Endothelial cell of umbilical vein (primary cell): ENCODE data around the gene SYT2. TPM values are rescaled to one million over a fixed set of nuclear protein-coding genes. Genes with fewer than 3 reads are reported as not detected.
A peak's percentile ranks its signal among the peaks of the same experiment; 100 is the strongest.

ENCODE experiments used
- BruUV-seq: library from RNA; stranded (reverse); fragments of 400-500 nt; replicated peaks from 2 replicates; lab custom pipeline; 2021; lab: Mats Ljungman, UMichigan
- CTCF ChIA-PET: fragments of 300-600, 350-600 bp; sonication (Branson Sonifier 250); formaldehyde crosslinking; loops from one replicate; lab custom pipeline; 2021; ENCODE audit warnings: antibody characterized with exemption, inconsistent platforms; lab: Charles Lee
- POLR2A ChIA-PET: fragments of 300-600, 350-600 bp; sonication (Branson Sonifier 250); formaldehyde crosslinking; loops from one replicate; lab custom pipeline; 2021; ENCODE audit warnings: antibody characterized with exemption, inconsistent platforms; lab: Charles Lee
- DNase-seq: peaks from one replicate; pipeline ENCODE4 v3.0.0-alpha.2; 2011; ENCODE audit warnings: low read depth, low spot score
- FAIRE-seq: peaks from 2 replicates; lab custom pipeline; 2011; peaks lifted over from hg19 to GRCh38; lab: Jason Lieb, UNC
- H2AFZ ChIP-seq: 2 replicates; pipeline ENCODE4 v1.6.0; 2012; ENCODE audit warnings: low read depth, low read length, control low read depth, inconsistent platforms
- H3K27ac ChIP-seq: 2 replicates; pipeline ENCODE4 v1.5.1; 2011; ENCODE audit warnings: low read depth, mild to moderate bottlenecking, control low read depth, low read length, moderate library complexity; ENCODE audit not compliant: insufficient read depth
- H3K27me3 ChIP-seq, 2 experiments: 2 replicates each; pipeline versions ENCODE4 v1.6.0 to v1.6.1; 2011; ENCODE audit warnings: low read length in 2 of 2, mixed read lengths in 1 of 2; ENCODE audit not compliant: control insufficient read depth in 2 of 2, insufficient read depth in 2 of 2
- H3K36me3 ChIP-seq, 2 experiments: 2 replicates in 1 of 2; 3 replicates in 1 of 2; pipeline ENCODE4 v1.5.1; 2011; ENCODE audit warnings: low read length in 2 of 2, mild to moderate bottlenecking in 1 of 2, moderate library complexity in 1 of 2; ENCODE audit not compliant: control insufficient read depth in 2 of 2, insufficient read depth in 2 of 2; ENCODE audit errors: extremely low read depth in 1 of 2
- H3K4me1 ChIP-seq: 3 replicates; pipeline ENCODE4 v1.5.1; 2011; ENCODE audit warnings: mild to moderate bottlenecking, low read length; ENCODE audit not compliant: control insufficient read depth, insufficient read depth; ENCODE audit errors: extremely low read depth
- H3K4me2 ChIP-seq: 2 replicates; pipeline ENCODE4 v1.6.1; 2011; ENCODE audit warnings: low read length, control low read depth, mixed read lengths; ENCODE audit not compliant: insufficient read depth
- H3K4me3 ChIP-seq, 3 experiments: fragments of 200-600 bp in 1 of 3; sonication (generic), shearing (Covaris generic) in 1 of 3; replicated peaks in 1 of 3; 2 replicates each; pipeline ENCODE4 v1.5.1; 2011 to 2016; ENCODE audit warnings: control low read depth in 3 of 3, low read length in 3 of 3, mild to moderate bottlenecking in 2 of 3, inconsistent platforms in 1 of 3, low read depth in 1 of 3, moderate library complexity in 1 of 3; ENCODE audit not compliant: insufficient read depth in 1 of 3
- H3K79me2 ChIP-seq: 2 replicates; pipeline ENCODE4 v1.6.0; 2012; ENCODE audit warnings: low read length, inconsistent platforms; ENCODE audit not compliant: control insufficient read depth, insufficient read depth
- H3K9ac ChIP-seq: replicated peaks from 2 replicates; pipeline ENCODE3; 2011; ENCODE audit warnings: low read length, control low read depth; ENCODE audit not compliant: insufficient read depth; ENCODE audit errors: extremely low read depth
- H3K9me1 ChIP-seq: replicated peaks from 3 replicates; pipeline ENCODE4 v1.6.0; 2011; ENCODE audit warnings: mild to moderate bottlenecking, low read length; ENCODE audit not compliant: control insufficient read depth, insufficient read depth; ENCODE audit errors: extremely low read depth
- H3K9me3 ChIP-seq: replicated peaks from 2 replicates; pipeline ENCODE4 v1.5.1; 2012; ENCODE audit warnings: low read length, inconsistent platforms; ENCODE audit not compliant: control insufficient read depth, insufficient read depth
- H4K20me1 ChIP-seq: replicated peaks from 2 replicates; pipeline ENCODE3; 2011; ENCODE audit warnings: mild to moderate bottlenecking, low read length; ENCODE audit not compliant: control insufficient read depth, insufficient read depth; ENCODE audit errors: extremely low read depth
- EZH2 ChIP-seq: IDR thresholded peaks from 2 replicates; pipeline ENCODE4 v1.6.1; 2012; ENCODE audit warnings: borderline replicate concordance, low read depth, mild to moderate bottlenecking, moderate library complexity, low read length, inconsistent platforms; ENCODE audit not compliant: severe bottlenecking
- FOS ChIP-seq: IDR thresholded peaks from 2 replicates; pipeline ENCODE4 v1.6.1; 2011; ENCODE audit warnings: mild to moderate bottlenecking, low read length, moderate library complexity, borderline replicate concordance; ENCODE audit not compliant: insufficient read depth
- GATA2 ChIP-seq: IDR thresholded peaks from 2 replicates; pipeline ENCODE4 v1.7.0; 2011; ENCODE audit warnings: low read depth, mild to moderate bottlenecking, moderate library complexity, mixed read lengths, low read length; ENCODE audit not compliant: insufficient read length, insufficient read depth
- JUN ChIP-seq: IDR thresholded peaks from 2 replicates; pipeline ENCODE4 v1.6.1; 2011; ENCODE audit warnings: borderline replicate concordance, low read depth; ENCODE audit not compliant: insufficient read length, insufficient read depth
- MAX ChIP-seq: IDR thresholded peaks from 2 replicates; pipeline ENCODE4 v1.6.1; 2011; ENCODE audit not compliant: insufficient read depth, insufficient read length
- MYC ChIP-seq: IDR thresholded peaks from one replicate; pipeline ENCODE4 v1.6.1; 2011; ENCODE audit warnings: mild to moderate bottlenecking, low read depth, low read length
- POLR2A ChIP-seq: IDR thresholded peaks from 2 replicates; pipeline ENCODE4 v1.6.1; 2012; ENCODE audit warnings: low read depth, mild to moderate bottlenecking, control low read depth, low read length
- POLR2AphosphoS5 ChIP-seq: IDR thresholded peaks from 2 replicates; pipeline ENCODE4 v1.6.1; 2012; ENCODE audit warnings: low read depth, mild to moderate bottlenecking, control low read depth, low read length, moderate library complexity; ENCODE audit not compliant: insufficient read depth
- dilution Hi-C: fragments of 300-500 bp; cut with MboI; formaldehyde crosslinking; loops from one replicate; pipeline ENCODE4 v1.15.0; 2019; ENCODE audit warnings: low sequenced_read_pairs; ENCODE audit not compliant: extremely low pct_ligation_motif_present
- intact Hi-C: fragments of 100-400 bp; cut with micrococcal nuclease; formaldehyde crosslinking; loops from one replicate; pipeline ENCODE4 v1.10.0; 2022
- polyA plus RNA-seq, 4 experiments: library from polyadenylated mRNA; depleted of rRNA in 3 of 4; stranded (reverse) in 3 of 4; unstranded in 1 of 4; fragments of >200 nt; gene quantifications; 2 replicates each; pipeline versions ENCODE4 v1.2.1 to v1.2.3, GENCODE V29; 2011 to 2012; ENCODE audit warnings: missing spikeins in 1 of 4
- total RNA-seq: library from RNA; stranded (reverse); gene quantifications from 2 replicates; pipeline ENCODE4 v1.2.3, GENCODE V29; 2021
- TF ChIP-seq, protein P1 (sequence below), 2 donors: IDR thresholded peaks; 1 replicate in 1 of 2; 2 replicates in 1 of 2; pipeline ENCODE4 v1.5.1; 2011; ENCODE audit warnings: low read length in 2 of 2, mild to moderate bottlenecking in 2 of 2, moderate library complexity in 2 of 2, control low read depth in 1 of 2, inconsistent platforms in 1 of 2, low read depth in 1 of 2; ENCODE audit not compliant: insufficient read depth in 1 of 2; ENCODE audit errors: extremely low read depth in 1 of 2

The SYT2 gene
- total and polyA plus RNA-seq, 2 donors (not counting 3 experiments of a cell fraction or from before 2014, with no cell fraction given), result not detected

- DNase-seq (peak; percentile 30), FAIRE-seq (no peak)
- Histone ChIP-seq H4K20me1 (no peaks in the 10 kb centered on the region), H3K79me2 (no peaks in the 10 kb centered on the region), H3K9me1 (no peaks in the 10 kb centered on the region), H3K9me3 (no peaks in the 10 kb centered on the region), H3K27ac (no peak overlapping the region), H3K36me3 (no peaks in the 10 kb centered on the region), H3K9ac (no peak overlapping the region), H3K4me2 (no peak overlapping the region), H3K4me1 (no peaks in the 10 kb centered on the region), H3K27me3 (no peaks in the 10 kb centered on the region), H2AFZ (no peak overlapping the region), H3K4me3 (no peak overlapping the region)
- dilution Hi-C loops, result no loop called here
- POLR2A ChIA-PET, result no interaction called here
- CTCF ChIA-PET, result interaction anchor here (1.3 kb wide), 1 partner anchor 11 kb away, joined by 3 read pairs; no protein-coding TSS in a partner anchor
- intact Hi-C loops, result no loop called here
- no TSS peak for BruUV-seq
- TF ChIP-seq POLR2A, result no peak
- TF ChIP-seq JUN, result no peak
- no peak for TF ChIP-seq MYC
Measured at GRCh38 chr1:202567738-202568137, 142.5 kb downstream of the SYT2 start.

DNA sequence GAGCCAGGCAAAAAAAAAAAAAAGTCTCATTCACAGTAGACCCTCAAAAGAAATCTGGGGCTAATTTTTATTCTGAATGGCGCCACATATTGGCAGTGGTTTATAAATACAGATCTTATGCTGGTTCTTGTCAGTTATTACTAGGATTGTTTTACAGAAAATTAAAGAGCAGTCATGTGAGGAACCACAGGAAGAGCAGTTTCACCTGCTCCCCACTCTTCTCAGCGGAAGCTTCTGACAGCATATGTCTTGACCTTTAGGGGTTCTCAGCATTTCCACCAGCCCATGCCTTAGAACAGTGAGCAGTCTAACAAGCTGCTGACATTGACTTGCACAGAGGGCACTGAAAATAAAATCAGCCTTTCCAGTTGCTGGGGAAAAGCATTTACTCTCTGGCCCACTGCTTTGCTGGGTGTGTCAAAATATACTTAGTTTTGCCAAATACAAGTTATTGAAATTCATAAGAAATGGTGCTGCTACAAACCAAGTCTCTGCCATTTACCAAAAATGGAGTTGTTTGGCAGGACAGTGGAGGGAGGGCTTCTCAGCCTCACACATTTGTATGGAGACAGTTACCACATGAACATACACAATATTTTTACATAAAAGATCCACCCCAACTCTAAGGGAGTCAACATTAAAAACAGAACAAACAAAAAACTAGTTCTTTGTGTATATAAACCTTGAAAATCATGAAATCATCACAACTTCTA, 144.2 kb downstream of the SYT2 start:
- no peak overlapping the region for H3K27ac ChIP-seq
- ChIA-PET POLR2A (interaction anchor here (0.6 kb wide), 1 partner anchor 49 kb away, joined by 3 read pairs; no protein-coding TSS in a partner anchor), CTCF (interaction anchor here (1.0 to 1.3 kb wide), 3 partner anchors 10 to 16 kb away, joined by 3 read pairs; no protein-coding TSS in a partner anchor)
- dilution Hi-C loops (no loop called here), intact Hi-C loops (no loop called here)
- H3K79me2 ChIP-seq, result no peaks in the 10 kb centered on the region
- no peak overlapping the region for H3K4me3 ChIP-seq
- DNase-seq, result no peak
- no peaks in the 10 kb centered on the region for H4K20me1 ChIP-seq
- no peaks in the 10 kb centered on the region for H3K9me1 ChIP-seq
- H3K27me3 ChIP-seq, result no peaks in the 10 kb centered on the region
- H2AFZ ChIP-seq, result no peak overlapping the region
- H3K4me2 ChIP-seq, result no peak overlapping the region
- no TSS peak for BruUV-seq
- FAIRE-seq, result no peak
- no peak overlapping the region for H3K9ac ChIP-seq
- TF ChIP-seq POLR2A (no peak), FOS (no peak), JUN (no peak), MAX (no peak), POLR2AphosphoS5 (no peak), GATA2 (no peak), EZH2 (no peak), MYC (no peak)
- TF ChIP-seq, protein P1, sequence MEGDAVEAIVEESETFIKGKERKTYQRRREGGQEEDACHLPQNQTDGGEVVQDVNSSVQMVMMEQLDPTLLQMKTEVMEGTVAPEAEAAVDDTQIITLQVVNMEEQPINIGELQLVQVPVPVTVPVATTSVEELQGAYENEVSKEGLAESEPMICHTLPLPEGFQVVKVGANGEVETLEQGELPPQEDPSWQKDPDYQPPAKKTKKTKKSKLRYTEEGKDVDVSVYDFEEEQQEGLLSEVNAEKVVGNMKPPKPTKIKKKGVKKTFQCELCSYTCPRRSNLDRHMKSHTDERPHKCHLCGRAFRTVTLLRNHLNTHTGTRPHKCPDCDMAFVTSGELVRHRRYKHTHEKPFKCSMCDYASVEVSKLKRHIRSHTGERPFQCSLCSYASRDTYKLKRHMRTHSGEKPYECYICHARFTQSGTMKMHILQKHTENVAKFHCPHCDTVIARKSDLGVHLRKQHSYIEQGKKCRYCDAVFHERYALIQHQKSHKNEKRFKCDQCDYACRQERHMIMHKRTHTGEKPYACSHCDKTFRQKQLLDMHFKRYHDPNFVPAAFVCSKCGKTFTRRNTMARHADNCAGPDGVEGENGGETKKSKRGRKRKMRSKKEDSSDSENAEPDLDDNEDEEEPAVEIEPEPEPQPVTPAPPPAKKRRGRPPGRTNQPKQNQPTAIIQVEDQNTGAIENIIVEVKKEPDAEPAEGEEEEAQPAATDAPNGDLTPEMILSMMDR (IDR thresholded peaks at IDR 0.05; ENCODE audit: extremely low read depth in 1 of 2, insufficient read depth in 1 of 2, low read depth in 1 of 2, low read length in 2 of 2), result no peak
- no peaks in the 10 kb centered on the region for H3K36me3 ChIP-seq
- H3K9me3 ChIP-seq, result no peaks in the 10 kb centered on the region
- H3K4me1 ChIP-seq, result no peaks in the 10 kb centered on the region
